ENCODE measurements around the gene NAPEPLD. TPM values are rescaled to one million over a fixed set of nuclear protein-coding genes. Genes with fewer than 3 reads are reported as not detected.
"Not testable (repeated sequence)": the region's sequence is repeated elsewhere in the genome, so short reads cannot be mapped to it uniquely, and the experiment has no call there.

Gene NAPEPLD
- total and polyA plus RNA-seq, 8 donors, result 3.1 to 12.4 (median 5.0) TPM

- intact Hi-C loops (cut with DNase I), result no loop called here
- Histone ChIP-seq H3K4me1 (peaks cover 0 to 11% (median 0%) of the 10 kb centered on the region in 3 donors), H3K9me3 (no peaks in the 10 kb centered on the region), H3K36me3 (no peaks in the 10 kb centered on the region), H3K27me3 (no peaks in the 10 kb centered on the region), H3K4me3 (peak overlapping the region in 3 of 4 donors; percentile 58 to 84 (median 75)), H3K27ac (peak overlapping the region; percentile 92 to 97 (median 95))
- TF ChIP-seq, protein P1, sequence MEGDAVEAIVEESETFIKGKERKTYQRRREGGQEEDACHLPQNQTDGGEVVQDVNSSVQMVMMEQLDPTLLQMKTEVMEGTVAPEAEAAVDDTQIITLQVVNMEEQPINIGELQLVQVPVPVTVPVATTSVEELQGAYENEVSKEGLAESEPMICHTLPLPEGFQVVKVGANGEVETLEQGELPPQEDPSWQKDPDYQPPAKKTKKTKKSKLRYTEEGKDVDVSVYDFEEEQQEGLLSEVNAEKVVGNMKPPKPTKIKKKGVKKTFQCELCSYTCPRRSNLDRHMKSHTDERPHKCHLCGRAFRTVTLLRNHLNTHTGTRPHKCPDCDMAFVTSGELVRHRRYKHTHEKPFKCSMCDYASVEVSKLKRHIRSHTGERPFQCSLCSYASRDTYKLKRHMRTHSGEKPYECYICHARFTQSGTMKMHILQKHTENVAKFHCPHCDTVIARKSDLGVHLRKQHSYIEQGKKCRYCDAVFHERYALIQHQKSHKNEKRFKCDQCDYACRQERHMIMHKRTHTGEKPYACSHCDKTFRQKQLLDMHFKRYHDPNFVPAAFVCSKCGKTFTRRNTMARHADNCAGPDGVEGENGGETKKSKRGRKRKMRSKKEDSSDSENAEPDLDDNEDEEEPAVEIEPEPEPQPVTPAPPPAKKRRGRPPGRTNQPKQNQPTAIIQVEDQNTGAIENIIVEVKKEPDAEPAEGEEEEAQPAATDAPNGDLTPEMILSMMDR (IDR thresholded peaks at IDR 0.05), result no peak
- DNase-seq (no peak), FAIRE-seq (no peak), ATAC-seq (peak in 3 of 4 donors; percentile 1 to 6 (median 2))
- WGBS, 2 donors, result 89% methylated on average over 11 of the region's 11 CpGs
Observed at GRCh38 chr7:103149808-103150180, 895 bp upstream of the NAPEPLD start.

- peak overlapping the region; percentile 92 to 97 (median 95) for H3K27ac ChIP-seq
- DNase-seq, result no peak
- peak overlapping the region; percentile 58 to 84 (median 68) for H3K4me3 ChIP-seq
- H3K27me3 ChIP-seq, result no peaks in the 10 kb centered on the region
- peaks cover 0 to 11% (median 0%) of the 10 kb centered on the region in 3 donors for H3K4me1 ChIP-seq
- no peak for FAIRE-seq
- H3K9me3 ChIP-seq, result no peaks in the 10 kb centered on the region
- no peaks in the 10 kb centered on the region for H3K36me3 ChIP-seq
- 0 to 1% methylated on average over 13 of the region's 13 CpGs for WGBS, 2 donors
- peak in 2 of 4 donors; percentile 4 to 8 for ATAC-seq
- TF ChIP-seq, protein P1 (IDR thresholded peaks at IDR 0.05), result no peak
- intact Hi-C loops (cut with DNase I), result no loop called here
Observed at GRCh38 chr7:103148131-103148993, 537 bp downstream of the NAPEPLD start.

GRCh38 chr7:103144754-103145153, 4.1 kb downstream of the NAPEPLD start:
- H3K4me3 ChIP-seq; H3K36me3 ChIP-seq; H3K27me3 ChIP-seq; ATAC-seq; intact Hi-C loops (cut with DNase I); H3K27ac ChIP-seq; H3K9me3 ChIP-seq; DNase-seq; FAIRE-seq: not testable (repeated sequence)
- 97 to 99% methylated on average over 2 of the region's 2 CpGs for WGBS, 2 donors
- peaks cover 0 to 13% (median 0%) of the 10 kb centered on the region in 3 donors for H3K4me1 ChIP-seq

DNA sequence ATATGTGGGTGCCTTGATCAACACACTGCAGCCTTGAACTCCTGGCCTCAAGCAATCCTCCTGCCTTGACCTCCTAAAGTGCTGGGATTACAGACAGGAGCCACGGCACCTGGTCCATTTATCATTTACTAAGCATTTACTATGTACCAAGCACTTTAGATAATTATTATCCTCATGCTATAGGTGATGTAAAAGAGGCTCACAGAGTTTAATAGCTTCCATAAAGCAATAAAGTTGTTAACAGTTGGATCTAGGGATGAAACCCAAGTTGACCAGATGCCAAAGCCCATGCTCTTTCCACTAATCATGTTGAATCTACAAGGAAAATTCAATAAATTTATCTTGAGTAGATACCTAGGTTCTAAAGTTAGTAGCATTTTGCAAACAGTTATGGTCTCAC, 5.0 kb downstream of the NAPEPLD start:
- no peaks in the 10 kb centered on the region for H3K9me3 ChIP-seq
- TF ChIP-seq, protein P1 (IDR thresholded peaks at IDR 0.05), result no peak
- no peak overlapping the region for H3K27ac ChIP-seq
- no peak overlapping the region for H3K4me3 ChIP-seq
- H3K27me3 ChIP-seq, result no peaks in the 10 kb centered on the region
- peaks cover 0 to 12% (median 0%) of the 10 kb centered on the region in 3 donors for H3K4me1 ChIP-seq
- intact Hi-C loops (cut with DNase I), result no loop called here
- ATAC-seq (no peak), FAIRE-seq (no peak), DNase-seq (no peak)
- H3K36me3 ChIP-seq, result no peaks in the 10 kb centered on the region
- 25 to 26% methylated on average over 1 of the region's 1 CpG for WGBS, 2 donors

GRCh38 chr7:103142494-103142893, 6.4 kb downstream of the NAPEPLD start:
- intact Hi-C loops (cut with DNase I), result no loop called here
- WGBS, 2 donors, result 91 to 94% methylated on average over 1 of the region's 1 CpG
- FAIRE-seq (no peak), ATAC-seq (peak in 1 of 4 donors; percentile 47), DNase-seq (no peak)
- peaks cover 0 to 6% (median 0%) of the 10 kb centered on the region in 3 donors for H3K4me1 ChIP-seq
- TF ChIP-seq, protein P1 (IDR thresholded peaks at IDR 0.05), result no peak
- H3K27me3 ChIP-seq, result no peaks in the 10 kb centered on the region
- no peak overlapping the region for H3K4me3 ChIP-seq
- H3K9me3 ChIP-seq, result no peaks in the 10 kb centered on the region
- peak overlapping the region in 1 of 4 donors; percentile 41 for H3K27ac ChIP-seq
- no peaks in the 10 kb centered on the region for H3K36me3 ChIP-seq
